ENCODE results near the gene RAB42. TPM values are rescaled to one million over a fixed set of nuclear protein-coding genes. Genes with fewer than 3 reads are reported as not detected.
"Not testable (repeated sequence)": the region's sequence is repeated elsewhere in the genome, so short reads cannot be mapped to it uniquely, and the experiment has no call there.

RAB42 gene
- total and polyA plus RNA-seq, 2 of the 8 experiments (the other 6 are each of a cell fraction or from before 2014, with no cell fraction given), result 12.5 to 16.6 TPM

DNA sequence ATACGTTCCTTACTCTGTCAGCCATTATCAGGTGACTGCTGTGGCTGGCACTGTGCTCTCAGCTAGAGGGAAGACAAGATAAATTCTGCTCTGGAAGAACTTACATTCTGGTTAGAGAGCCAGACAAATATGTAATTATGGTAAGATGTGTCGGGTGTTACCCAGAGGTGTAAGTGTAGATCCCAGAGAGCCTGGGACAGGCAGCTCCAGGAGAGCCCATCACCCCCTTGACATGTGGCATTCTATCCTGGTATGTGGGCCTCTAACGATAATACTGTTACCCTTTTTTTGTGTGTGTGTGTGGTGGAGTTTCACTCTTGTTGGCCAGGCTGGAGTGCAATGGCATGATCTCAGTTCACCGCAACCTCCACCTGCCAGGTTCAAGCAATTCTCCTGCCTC is 20.2 kb upstream of the RAB42 start (continued):
- TF ChIP-seq, protein P1, sequence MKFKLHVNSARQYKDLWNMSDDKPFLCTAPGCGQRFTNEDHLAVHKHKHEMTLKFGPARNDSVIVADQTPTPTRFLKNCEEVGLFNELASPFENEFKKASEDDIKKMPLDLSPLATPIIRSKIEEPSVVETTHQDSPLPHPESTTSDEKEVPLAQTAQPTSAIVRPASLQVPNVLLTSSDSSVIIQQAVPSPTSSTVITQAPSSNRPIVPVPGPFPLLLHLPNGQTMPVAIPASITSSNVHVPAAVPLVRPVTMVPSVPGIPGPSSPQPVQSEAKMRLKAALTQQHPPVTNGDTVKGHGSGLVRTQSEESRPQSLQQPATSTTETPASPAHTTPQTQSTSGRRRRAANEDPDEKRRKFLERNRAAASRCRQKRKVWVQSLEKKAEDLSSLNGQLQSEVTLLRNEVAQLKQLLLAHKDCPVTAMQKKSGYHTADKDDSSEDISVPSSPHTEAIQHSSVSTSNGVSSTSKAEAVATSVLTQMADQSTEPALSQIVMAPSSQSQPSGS (IDR thresholded peaks at IDR 0.05; ENCODE audit: low read length), result no peak
- TF ChIP-seq SAP30 (IDR thresholded peaks at IDR 0.05; ENCODE audit: insufficient read depth, insufficient replicate concordance, low read length), result no peak
- TF ChIP-seq ZNF274 (IDR thresholded peaks at IDR 0.05; ENCODE audit: borderline replicate concordance, extremely low read depth, low read length), result no peak
- no peak for TF ChIP-seq RBBP5 (IDR thresholded peaks at IDR 0.05; ENCODE audit: borderline replicate concordance, low read depth, low read length)

DNA sequence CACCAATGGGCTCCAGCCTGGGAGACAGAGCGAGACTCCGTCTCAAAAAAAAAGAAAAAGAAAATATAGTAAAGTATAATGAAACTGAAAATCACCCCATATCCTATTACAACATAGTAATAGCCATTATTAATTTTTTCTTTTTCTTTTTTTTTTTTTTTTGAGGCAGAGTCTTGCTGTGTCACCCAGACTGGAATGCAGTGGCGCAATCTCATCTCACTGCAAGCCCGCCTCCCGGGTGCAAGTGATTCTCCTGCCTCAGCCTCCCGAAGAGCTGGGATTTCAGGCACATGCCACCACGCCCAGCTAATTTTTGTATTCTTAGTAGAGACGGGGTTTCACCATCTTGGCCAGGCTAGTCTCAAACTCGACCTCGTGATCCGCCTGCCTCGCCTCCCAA is 19.2 kb upstream of the RAB42 start:
- POLR2A ChIA-PET (ENCODE audit: partially characterized antibody), result interaction anchor here (0.9 to 29.3 kb wide), 4 partner anchors 3 to 53 kb away, joined by 3 to 660 read pairs (median 552); partner anchors contain the start of genes RCC1 and TRNAU1AP
- not testable (repeated sequence) for H4K20me1 ChIP-seq (replicated peaks in 1 of 2; ENCODE audit: control insufficient read depth in 1 of 2, insufficient read depth in 2 of 2, low read length in 2 of 2); H3K79me1 ChIP-seq (ENCODE audit: low read depth, low read length); H3K4me1 ChIP-seq (replicated peaks in 1 of 4; ENCODE audit: control insufficient read depth in 3 of 4, insufficient read depth in 4 of 4, low read length in 3 of 4); H2BK120ac ChIP-seq (replicated peaks; ENCODE audit: low read depth, low read length); H2BK5ac ChIP-seq (ENCODE audit: low read depth, low read length); H3K4ac ChIP-seq (replicated peaks; ENCODE audit: insufficient read length, low read depth, low read length); H3K9me3 ChIP-seq (ENCODE audit: insufficient read depth in 2 of 2, low read depth in 1 of 2, low read length in 1 of 2); H2AFZ ChIP-seq (ENCODE audit: low read length); H3K27me3 ChIP-seq (replicated peaks in 1 of 4; ENCODE audit: control insufficient read depth in 3 of 4, extremely low read depth in 1 of 4, insufficient read depth in 3 of 4, low read length in 3 of 4); H3K4me2 ChIP-seq (ENCODE audit: insufficient read depth in 1 of 2, low read depth in 2 of 2, low read length in 2 of 2); H3K4me3 ChIP-seq (ENCODE audit: extremely low read depth in 1 of 4, insufficient read depth in 2 of 4, low read depth in 3 of 4, low read length in 4 of 4); FAIRE-seq; H3K79me2 ChIP-seq (ENCODE audit: control insufficient read depth in 1 of 2, insufficient read depth in 2 of 2, low read length in 2 of 2); H2BK20ac ChIP-seq (ENCODE audit: low read length); H4K5ac ChIP-seq (ENCODE audit: insufficient read length, low read depth, low read length); H3K14ac ChIP-seq (ENCODE audit: insufficient read length); H2AK5ac ChIP-seq (ENCODE audit: low read depth, low read length); H2BK15ac ChIP-seq (ENCODE audit: low read length); H3K23ac ChIP-seq (ENCODE audit: insufficient read length); H2BK12ac ChIP-seq (ENCODE audit: low read depth, low read length); H3K23me2 ChIP-seq (ENCODE audit: low read depth, low read length); H4K8ac ChIP-seq (ENCODE audit: extremely low read depth, insufficient read depth, low read length); H3K18ac ChIP-seq (ENCODE audit: extremely low read depth, low read length); H4K91ac ChIP-seq (replicated peaks; ENCODE audit: insufficient read length, low read length); DNase-seq (ENCODE audit: low read depth in 1 of 2, low spot score in 2 of 2); H3K27ac ChIP-seq (ENCODE audit: low read depth, low read length); H3K9ac ChIP-seq (replicated peaks in 1 of 4; ENCODE audit: extremely low read depth in 1 of 4, low read depth in 3 of 4, low read length in 3 of 4); H3K56ac ChIP-seq (replicated peaks; ENCODE audit: insufficient read length, low read depth, low read length)
- CTCF ChIA-PET (ENCODE audit: partially characterized antibody), result interaction anchor here (0.6 kb wide), 1 partner anchor 685 kb away, joined by 3 read pairs; no protein-coding TSS in a partner anchor
- WGBS, 2 experiments (ENCODE audit: extremely low coverage in 1 of 2, insufficient coverage in 1 of 2, insufficient read length in 1 of 2, insufficient replicate concordance in 2 of 2, low coverage in 1 of 2, low lambda C conversion rate in 2 of 2, missing lambda C conversion rate in 1 of 2), result 95% methylated on average over 12 of the region's 12 CpGs; no CpG with 5 or more reads in 1 of the 2 experiments
- peaks cover 5 to 45% (median 26%) of the 10 kb centered on the region in 4 experiments; a peak in 6 of 8 replicates for H3K36me3 ChIP-seq (ENCODE audit: control insufficient read depth in 2 of 4, insufficient read depth in 4 of 4, low read length in 3 of 4)
